PFSK-1 (cell line): ENCODE measurements around the gene ANKK1.

Experiments used
- FOXP2 ChIP-seq: optimal IDR thresholded peaks from 2 replicates; pipeline ENCODE3; 2011; ENCODE audit warnings: borderline replicate concordance, control low read depth, inconsistent platforms; ENCODE audit not compliant: insufficient read depth; ENCODE audit errors: extremely low read length, extremely low read depth
- POLR2AphosphoS5 ChIP-seq: IDR thresholded peaks from 2 replicates; pipeline ENCODE4 v1.6.1; 2012; ENCODE audit warnings: low read depth, mild to moderate bottlenecking, control low read depth, low read length, moderate library complexity
- SIN3A ChIP-seq: IDR thresholded peaks from 2 replicates; pipeline ENCODE4 v1.6.1; 2012; ENCODE audit warnings: mild to moderate bottlenecking, low read length, moderate library complexity, borderline replicate concordance; ENCODE audit not compliant: insufficient read depth
- TAF1 ChIP-seq: IDR thresholded peaks from 2 replicates; pipeline ENCODE4 v1.6.1; 2012; ENCODE audit warnings: low read length, control low read depth, borderline replicate concordance; ENCODE audit not compliant: insufficient read depth
- TF ChIP-seq, protein P1 (sequence below), 2 experiments: IDR thresholded peaks; 2 replicates each; pipeline versions ENCODE4 v1.6.1 to v1.8.0; 2011 to 2012; ENCODE audit warnings: low read depth in 2 of 2, low read length in 2 of 2, control low read depth in 1 of 2, inconsistent platforms in 1 of 2, mild to moderate bottlenecking in 1 of 2, moderate library complexity in 1 of 2; ENCODE audit not compliant: insufficient read depth in 1 of 2

ANKK1 gene

GRCh38 chr11:113420808-113421207 lies 33.2 kb downstream of the ANKK1 start:
- TF ChIP-seq FOXP2 (no peak), TAF1 (no peak), POLR2AphosphoS5 (no peak), SIN3A (no peak)
- TF ChIP-seq, protein P1, sequence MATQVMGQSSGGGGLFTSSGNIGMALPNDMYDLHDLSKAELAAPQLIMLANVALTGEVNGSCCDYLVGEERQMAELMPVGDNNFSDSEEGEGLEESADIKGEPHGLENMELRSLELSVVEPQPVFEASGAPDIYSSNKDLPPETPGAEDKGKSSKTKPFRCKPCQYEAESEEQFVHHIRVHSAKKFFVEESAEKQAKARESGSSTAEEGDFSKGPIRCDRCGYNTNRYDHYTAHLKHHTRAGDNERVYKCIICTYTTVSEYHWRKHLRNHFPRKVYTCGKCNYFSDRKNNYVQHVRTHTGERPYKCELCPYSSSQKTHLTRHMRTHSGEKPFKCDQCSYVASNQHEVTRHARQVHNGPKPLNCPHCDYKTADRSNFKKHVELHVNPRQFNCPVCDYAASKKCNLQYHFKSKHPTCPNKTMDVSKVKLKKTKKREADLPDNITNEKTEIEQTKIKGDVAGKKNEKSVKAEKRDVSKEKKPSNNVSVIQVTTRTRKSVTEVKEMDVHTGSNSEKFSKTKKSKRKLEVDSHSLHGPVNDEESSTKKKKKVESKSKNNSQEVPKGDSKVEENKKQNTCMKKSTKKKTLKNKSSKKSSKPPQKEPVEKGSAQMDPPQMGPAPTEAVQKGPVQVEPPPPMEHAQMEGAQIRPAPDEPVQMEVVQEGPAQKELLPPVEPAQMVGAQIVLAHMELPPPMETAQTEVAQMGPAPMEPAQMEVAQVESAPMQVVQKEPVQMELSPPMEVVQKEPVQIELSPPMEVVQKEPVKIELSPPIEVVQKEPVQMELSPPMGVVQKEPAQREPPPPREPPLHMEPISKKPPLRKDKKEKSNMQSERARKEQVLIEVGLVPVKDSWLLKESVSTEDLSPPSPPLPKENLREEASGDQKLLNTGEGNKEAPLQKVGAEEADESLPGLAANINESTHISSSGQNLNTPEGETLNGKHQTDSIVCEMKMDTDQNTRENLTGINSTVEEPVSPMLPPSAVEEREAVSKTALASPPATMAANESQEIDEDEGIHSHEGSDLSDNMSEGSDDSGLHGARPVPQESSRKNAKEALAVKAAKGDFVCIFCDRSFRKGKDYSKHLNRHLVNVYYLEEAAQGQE (IDR thresholded peaks at IDR 0.05; ENCODE audit: insufficient read depth in 1 of 2, low read depth in 2 of 2, low read length in 2 of 2) = no peak

DNA sequence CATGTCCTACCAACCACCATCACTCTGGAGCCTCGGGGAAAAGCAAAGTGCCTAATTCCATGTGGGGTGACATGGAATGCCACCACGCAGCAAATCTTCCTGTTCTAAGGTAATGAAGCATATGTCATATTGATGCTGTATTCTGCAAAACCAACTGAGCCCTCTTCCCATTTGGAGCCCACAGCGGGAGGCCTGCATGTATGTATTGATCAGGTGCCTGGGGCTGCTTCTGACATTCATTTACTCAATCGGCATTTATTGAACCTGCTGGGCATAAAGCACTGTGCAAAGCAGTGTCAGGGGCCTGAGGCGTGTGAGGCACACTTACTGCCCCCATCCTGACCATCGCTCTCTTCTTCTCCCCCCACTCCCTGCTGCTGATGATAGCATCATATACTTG lies 39.1 kb downstream of the ANKK1 start:
- no peak for TF ChIP-seq FOXP2
- TF ChIP-seq POLR2AphosphoS5 = no peak
- no peak for TF ChIP-seq SIN3A
- no peak for TF ChIP-seq TAF1
- TF ChIP-seq, protein P1 (IDR thresholded peaks at IDR 0.05; ENCODE audit: insufficient read depth in 1 of 2, low read depth in 2 of 2, low read length in 2 of 2) = no peak

GRCh38 chr11:113431746-113432145 lies 44.2 kb downstream of the ANKK1 start:
- TF ChIP-seq TAF1 = no peak
- TF ChIP-seq FOXP2 = no peak
- TF ChIP-seq, protein P1 (IDR thresholded peaks at IDR 0.05; ENCODE audit: insufficient read depth in 1 of 2, low read depth in 2 of 2, low read length in 2 of 2) = no peak
- no peak for TF ChIP-seq POLR2AphosphoS5
- TF ChIP-seq SIN3A = no peak

DNA sequence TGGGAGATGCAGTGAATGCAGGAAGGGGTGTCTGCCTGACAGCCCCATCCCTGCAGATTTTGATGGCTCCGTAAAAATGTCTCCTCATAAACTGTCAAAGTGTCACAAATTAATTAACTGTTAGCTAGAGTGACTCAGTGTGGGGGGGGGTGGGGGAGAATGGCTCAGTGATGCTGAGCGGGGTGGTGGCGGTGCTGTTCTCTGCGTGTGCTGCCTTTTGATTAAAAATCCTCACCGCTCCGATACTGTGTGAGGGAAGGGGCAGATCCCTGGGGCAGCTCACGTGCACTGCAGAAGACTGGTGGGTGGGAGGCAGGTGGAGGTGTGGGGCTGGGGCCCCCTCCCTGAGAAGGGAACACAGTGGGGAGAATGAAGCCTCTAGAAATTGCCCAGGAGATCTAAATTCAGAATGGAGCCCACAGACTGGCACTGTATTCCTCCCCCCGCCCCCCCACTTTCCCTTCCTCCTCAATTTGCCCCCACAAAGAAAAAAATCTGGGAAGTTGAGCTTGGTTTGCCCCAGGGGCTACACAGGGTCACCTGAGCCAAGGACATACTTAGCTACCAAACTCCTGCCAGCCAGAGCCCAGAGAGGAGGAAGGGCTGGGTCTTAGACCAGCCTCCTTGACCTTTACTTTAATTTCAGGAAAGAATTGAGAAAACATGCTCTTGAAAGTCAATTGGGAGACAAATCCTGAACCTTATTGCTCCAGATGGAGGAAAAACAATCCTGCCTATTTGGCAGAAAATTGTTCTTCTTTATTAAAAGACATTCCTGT lies 47.8 kb downstream of the ANKK1 start:
- TF ChIP-seq SIN3A (no peak), FOXP2 (no peak), TAF1 (no peak), POLR2AphosphoS5 (no peak)
- TF ChIP-seq, protein P1 (IDR thresholded peaks at IDR 0.05; ENCODE audit: insufficient read depth in 1 of 2, low read depth in 2 of 2, low read length in 2 of 2) = no peak

- TF ChIP-seq FOXP2 (no peak), POLR2AphosphoS5 (no peak), SIN3A (no peak), TAF1 (no peak)
- TF ChIP-seq, protein P1 (IDR thresholded peaks at IDR 0.05; ENCODE audit: insufficient read depth in 1 of 2, low read depth in 2 of 2, low read length in 2 of 2) = no peak
Measured at GRCh38 chr11:113436672-113437252, 49.2 kb downstream of the ANKK1 start.
